Measurements from ENCODE around the gene FGD6. TPM values are rescaled to one million over a fixed set of nuclear protein-coding genes. Genes with fewer than 3 reads are reported as not detected.

The FGD6 gene
- total RNA-seq, 1 donor from 2014 or later = 42.1 TPM

GRCh38 chr12:95208678-95209077 is 8.6 kb downstream of the FGD6 start:
- no peak for DNase-seq
- H3K36me3 Mint-ChIP-seq (ENCODE audit: unreplicated experiment) = peaks cover 9% of the 10 kb centered on the region
- peaks cover 7% of the 10 kb centered on the region for H3K9me3 Mint-ChIP-seq (ENCODE audit: unreplicated experiment)
- no peak for TF ChIP-seq CTCF (IDR thresholded peaks at IDR 0.05; ENCODE audit: partially characterized antibody, unreplicated experiment)
- H3K27me3 Mint-ChIP-seq (ENCODE audit: unreplicated experiment) = peaks cover 5% of the 10 kb centered on the region
- peaks cover 32% of the 10 kb centered on the region for H3K4me1 Mint-ChIP-seq (ENCODE audit: low read depth, unreplicated experiment)
- no peak overlapping the region for H3K4me3 Mint-ChIP-seq (ENCODE audit: unreplicated experiment)
- H3K27ac Mint-ChIP-seq (ENCODE audit: unreplicated experiment) = no peak overlapping the region

- no peak for DNase-seq
- TF ChIP-seq CTCF (IDR thresholded peaks at IDR 0.05; ENCODE audit: partially characterized antibody, unreplicated experiment) = no peak
- Mint-ChIP-seq H3K27me3 (ENCODE audit: unreplicated experiment) (peaks cover 5% of the 10 kb centered on the region), H3K9me3 (ENCODE audit: unreplicated experiment) (peaks cover 7% of the 10 kb centered on the region), H3K27ac (ENCODE audit: unreplicated experiment) (no peak overlapping the region), H3K36me3 (ENCODE audit: unreplicated experiment) (peaks cover 9% of the 10 kb centered on the region), H3K4me3 (ENCODE audit: unreplicated experiment) (no peak overlapping the region), H3K4me1 (ENCODE audit: low read depth, unreplicated experiment) (peaks cover 30% of the 10 kb centered on the region)
Measured at GRCh38 chr12:95207407-95207806, 9.9 kb downstream of the FGD6 start.

- Mint-ChIP-seq H3K27me3 (ENCODE audit: unreplicated experiment) (peaks cover 5% of the 10 kb centered on the region), H3K36me3 (ENCODE audit: unreplicated experiment) (peaks cover 9% of the 10 kb centered on the region), H3K4me1 (ENCODE audit: low read depth, unreplicated experiment) (peaks cover 30% of the 10 kb centered on the region), H3K9me3 (ENCODE audit: unreplicated experiment) (peaks cover 7% of the 10 kb centered on the region), H3K4me3 (ENCODE audit: unreplicated experiment) (no peak overlapping the region), H3K27ac (ENCODE audit: unreplicated experiment) (no peak overlapping the region)
- no peak for TF ChIP-seq CTCF (IDR thresholded peaks at IDR 0.05; ENCODE audit: partially characterized antibody, unreplicated experiment)
- no peak for DNase-seq
Measured at GRCh38 chr12:95206916-95207315, 10.4 kb downstream of the FGD6 start.

GRCh38 chr12:95205685-95206084 is 11.6 kb downstream of the FGD6 start:
- Mint-ChIP-seq H3K4me3 (ENCODE audit: unreplicated experiment) (no peak overlapping the region), H3K4me1 (ENCODE audit: low read depth, unreplicated experiment) (peaks cover 35% of the 10 kb centered on the region), H3K36me3 (ENCODE audit: unreplicated experiment) (peaks cover 9% of the 10 kb centered on the region)

More at GRCh38 chr12:95205685-95206084, 11.6 kb downstream of the FGD6 start:
- H3K27me3 Mint-ChIP-seq (ENCODE audit: unreplicated experiment) = peaks cover 5% of the 10 kb centered on the region
- H3K27ac Mint-ChIP-seq (ENCODE audit: unreplicated experiment) = no peak overlapping the region
- DNase-seq = no peak
- H3K9me3 Mint-ChIP-seq (ENCODE audit: unreplicated experiment) = peaks cover 7% of the 10 kb centered on the region
- TF ChIP-seq CTCF (IDR thresholded peaks at IDR 0.05; ENCODE audit: partially characterized antibody, unreplicated experiment) = no peak

Data from glutamatergic neuron (in vitro differentiated cells).